RWPE2 (cell line): ENCODE measurements around the gene ME3.

Source experiments
- ATAC-seq: fragments of 200-7000 bp; cut with Tn5 transposase; 3 replicates; pipeline ENCODE4 v1.9.1; 2021; ENCODE audit warnings: low read depth
- DNase-seq: peaks from one replicate; pipeline ENCODE4 v3.0.0-alpha.2; 2020; ENCODE audit warnings: low spot score
- H3K27ac ChIP-seq: fragments of 450-650 bp; 2 replicates; pipeline ENCODE4 v1.5.1; 2017; ENCODE audit warnings: mild to moderate bottlenecking; ENCODE audit not compliant: poor library complexity, severe bottlenecking
- H3K27me3 ChIP-seq: fragments of 250-450 bp; sonication (Bioruptor Pico); 2 replicates; pipeline ENCODE4 v1.5.1; 2021; ENCODE audit warnings: mild to moderate bottlenecking, moderate library complexity; ENCODE audit not compliant: insufficient read depth, poor library complexity, severe bottlenecking
- H3K36me3 ChIP-seq: fragments of 250-450 bp; sonication (Bioruptor Pico); 2 replicates; pipeline ENCODE4 v1.5.1; 2020; ENCODE audit warnings: low read depth, mild to moderate bottlenecking, moderate library complexity
- H3K4me1 ChIP-seq: fragments of 250-450 bp; sonication (Bioruptor Pico); 2 replicates; pipeline ENCODE4 v1.5.1; 2021; ENCODE audit warnings: mild to moderate bottlenecking, moderate library complexity; ENCODE audit not compliant: insufficient read depth, poor library complexity, severe bottlenecking
- H3K4me3 ChIP-seq: fragments of 250-450 bp; sonication (Bioruptor Pico); 2 replicates; pipeline ENCODE4 v1.5.1; 2021; ENCODE audit warnings: mild to moderate bottlenecking, moderate library complexity; ENCODE audit not compliant: severe bottlenecking
- H3K9me3 ChIP-seq: fragments of 250-450 bp; sonication (Bioruptor Pico); 2 replicates; pipeline ENCODE4 v1.5.1; 2021; ENCODE audit warnings: mild to moderate bottlenecking, moderate library complexity; ENCODE audit not compliant: severe bottlenecking
- TF ChIP-seq, protein P1 (sequence below): fragments of 450-650 bp; IDR thresholded peaks from one replicate; pipeline ENCODE4 v1.5.1; 2017; ENCODE audit warnings: mild to moderate bottlenecking, moderate library complexity; ENCODE audit not compliant: poor library complexity, severe bottlenecking

The ME3 gene

DNA sequence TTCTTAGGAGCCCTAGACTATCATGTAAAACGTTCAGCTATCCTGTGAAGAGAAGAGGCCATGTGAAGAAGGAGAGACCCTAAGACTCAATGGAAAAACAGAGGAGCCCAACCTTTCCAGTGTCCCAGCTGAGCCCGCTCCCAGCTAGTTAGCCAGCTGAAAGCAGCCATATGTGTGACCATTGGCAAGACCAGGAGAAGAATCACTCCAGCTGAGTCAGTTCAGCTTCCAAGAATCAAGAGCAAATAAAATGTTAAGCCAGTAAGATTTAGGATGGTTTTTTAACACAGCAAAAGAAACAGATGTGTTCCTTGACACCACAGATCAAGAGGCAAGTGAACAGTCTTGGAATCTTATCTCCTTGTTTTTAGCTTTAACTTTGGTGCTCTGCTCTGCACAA is 189.7 kb downstream of the ME3 start:
- H3K4me1 ChIP-seq, result peaks cover 23% of the 10 kb centered on the region
- no peak for DNase-seq
- ATAC-seq, result no peak
- no peaks in the 10 kb centered on the region for H3K9me3 ChIP-seq
- peak overlapping the region; percentile 92 for H3K27ac ChIP-seq
- H3K36me3 ChIP-seq, result no peaks in the 10 kb centered on the region
- TF ChIP-seq, protein P1, sequence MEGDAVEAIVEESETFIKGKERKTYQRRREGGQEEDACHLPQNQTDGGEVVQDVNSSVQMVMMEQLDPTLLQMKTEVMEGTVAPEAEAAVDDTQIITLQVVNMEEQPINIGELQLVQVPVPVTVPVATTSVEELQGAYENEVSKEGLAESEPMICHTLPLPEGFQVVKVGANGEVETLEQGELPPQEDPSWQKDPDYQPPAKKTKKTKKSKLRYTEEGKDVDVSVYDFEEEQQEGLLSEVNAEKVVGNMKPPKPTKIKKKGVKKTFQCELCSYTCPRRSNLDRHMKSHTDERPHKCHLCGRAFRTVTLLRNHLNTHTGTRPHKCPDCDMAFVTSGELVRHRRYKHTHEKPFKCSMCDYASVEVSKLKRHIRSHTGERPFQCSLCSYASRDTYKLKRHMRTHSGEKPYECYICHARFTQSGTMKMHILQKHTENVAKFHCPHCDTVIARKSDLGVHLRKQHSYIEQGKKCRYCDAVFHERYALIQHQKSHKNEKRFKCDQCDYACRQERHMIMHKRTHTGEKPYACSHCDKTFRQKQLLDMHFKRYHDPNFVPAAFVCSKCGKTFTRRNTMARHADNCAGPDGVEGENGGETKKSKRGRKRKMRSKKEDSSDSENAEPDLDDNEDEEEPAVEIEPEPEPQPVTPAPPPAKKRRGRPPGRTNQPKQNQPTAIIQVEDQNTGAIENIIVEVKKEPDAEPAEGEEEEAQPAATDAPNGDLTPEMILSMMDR, result no peak
- no peak overlapping the region for H3K4me3 ChIP-seq
- H3K27me3 ChIP-seq, result no peaks in the 10 kb centered on the region

DNA sequence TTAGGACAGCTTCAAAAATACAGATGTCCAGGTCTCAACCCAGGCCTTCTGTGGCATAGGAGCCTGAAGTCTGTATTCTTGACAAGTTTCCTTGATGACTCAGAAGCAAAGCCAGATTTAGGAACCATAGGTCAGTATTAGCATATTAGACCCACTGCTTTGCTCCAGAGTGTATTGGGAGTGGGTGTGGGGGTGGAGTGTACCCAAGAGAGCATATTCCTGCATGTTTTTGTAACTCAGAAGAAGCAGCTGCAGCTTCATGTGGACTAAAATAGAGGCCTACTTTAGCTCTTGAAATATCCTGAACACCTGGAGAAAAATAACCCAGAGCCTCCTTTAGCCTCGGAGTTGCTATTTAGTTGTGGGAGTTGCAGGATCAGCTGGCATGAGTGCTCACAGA is 191.0 kb downstream of the ME3 start:
- Histone ChIP-seq H3K4me3 (no peak overlapping the region), H3K27ac (no peak overlapping the region), H3K36me3 (no peaks in the 10 kb centered on the region), H3K4me1 (peaks cover 23% of the 10 kb centered on the region), H3K9me3 (no peaks in the 10 kb centered on the region), H3K27me3 (no peaks in the 10 kb centered on the region)
- DNase-seq (no peak), ATAC-seq (no peak)
- TF ChIP-seq, protein P1, result no peak

DNA sequence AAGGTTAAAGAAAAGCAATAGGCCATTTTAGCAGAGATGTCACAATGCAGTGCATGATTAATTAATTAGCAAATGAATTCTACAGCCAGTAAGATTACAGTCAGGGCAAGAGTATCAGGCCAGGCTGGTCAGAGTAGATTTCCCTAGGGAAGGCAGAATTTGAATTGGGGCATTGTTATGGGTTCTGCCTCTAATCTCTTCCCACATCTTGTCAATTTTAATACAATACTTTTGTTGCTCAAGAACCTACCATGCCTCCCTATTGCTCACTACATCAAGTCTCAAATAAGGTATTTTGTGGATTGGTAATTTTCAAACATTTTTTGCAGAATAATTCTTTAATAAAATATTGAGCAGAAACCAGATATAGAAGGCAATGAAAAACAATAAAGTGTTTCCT is 194.1 kb downstream of the ME3 start:
- Histone ChIP-seq H3K27ac (no peak overlapping the region), H3K4me3 (no peak overlapping the region), H3K9me3 (no peaks in the 10 kb centered on the region), H3K27me3 (no peaks in the 10 kb centered on the region), H3K4me1 (peaks cover 5% of the 10 kb centered on the region), H3K36me3 (no peaks in the 10 kb centered on the region)
- no peak for ATAC-seq
- TF ChIP-seq, protein P1, result no peak
- DNase-seq, result no peak

DNA sequence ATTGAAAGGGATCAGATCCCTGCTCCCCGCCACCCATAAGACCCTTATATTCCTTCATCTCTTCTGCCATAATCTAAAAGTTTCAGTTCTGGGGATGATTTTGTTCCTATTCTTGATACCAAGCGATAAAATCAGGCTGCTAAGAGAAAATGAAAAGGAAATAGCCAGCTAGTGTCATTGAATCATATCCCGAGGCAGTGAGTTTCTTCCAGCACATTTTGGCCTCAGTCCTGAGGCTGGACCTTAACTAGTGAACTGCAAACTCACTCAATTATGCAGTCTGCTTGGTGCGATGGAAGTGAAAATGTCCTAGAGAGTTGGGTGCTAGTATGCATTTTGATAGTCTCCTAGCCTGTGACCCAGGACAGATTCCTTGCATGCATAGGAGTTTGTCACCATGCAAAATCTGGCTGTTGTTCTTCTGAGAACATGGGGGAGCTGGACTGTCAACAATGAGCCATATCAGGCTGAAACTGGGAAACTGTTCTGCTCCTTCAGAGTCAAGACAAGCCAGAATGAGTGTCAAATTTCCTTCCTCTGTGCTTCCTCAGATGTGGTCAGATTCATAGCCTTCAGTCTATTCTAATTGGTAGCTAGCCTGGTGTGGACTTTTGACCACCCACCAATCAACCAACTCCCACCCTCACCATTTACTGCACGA is 194.8 kb downstream of the ME3 start:
- Histone ChIP-seq H3K27me3 (no peaks in the 10 kb centered on the region), H3K4me1 (no peaks in the 10 kb centered on the region), H3K36me3 (no peaks in the 10 kb centered on the region), H3K9me3 (no peaks in the 10 kb centered on the region), H3K27ac (no peak overlapping the region), H3K4me3 (no peak overlapping the region)
- ATAC-seq (no peak), DNase-seq (no peak)
- TF ChIP-seq, protein P1, result no peak

DNA sequence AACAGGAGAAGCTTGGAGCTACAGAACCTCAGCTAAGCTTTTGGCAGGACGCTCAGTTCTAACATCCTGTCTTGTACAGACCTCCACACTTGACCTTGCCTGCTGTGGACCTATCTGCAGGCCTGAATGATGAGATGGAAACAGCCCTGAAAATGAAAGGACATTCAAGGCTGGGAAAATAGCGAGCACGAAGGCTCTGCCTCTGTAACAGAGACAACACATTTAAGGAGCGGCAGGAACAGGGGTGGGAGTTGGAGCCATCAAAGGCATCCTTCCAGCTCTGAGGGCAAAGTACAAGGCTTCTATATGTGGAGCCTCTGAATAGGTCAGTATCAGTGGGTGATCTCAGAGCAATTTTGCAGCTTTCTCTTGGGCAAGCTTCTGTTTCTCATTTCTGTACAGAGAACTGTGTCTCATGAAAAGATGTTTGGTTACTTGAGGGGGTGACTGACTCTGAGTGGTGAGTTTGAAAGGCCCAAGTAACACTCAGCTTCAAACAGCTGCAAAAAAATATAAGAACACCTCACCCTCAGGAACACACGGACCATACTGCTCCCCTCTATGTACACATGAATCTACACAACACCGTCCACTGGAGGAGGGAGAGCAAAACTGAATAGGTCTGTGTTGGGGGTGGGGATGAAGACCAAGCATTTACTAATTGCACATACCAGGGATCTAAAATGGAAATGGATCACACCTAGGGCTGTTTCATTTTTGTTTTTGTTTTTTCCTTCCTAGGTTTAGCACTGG is 196.1 kb downstream of the ME3 start:
- TF ChIP-seq, protein P1, result no peak
- Histone ChIP-seq H3K27ac (no peak overlapping the region), H3K9me3 (no peaks in the 10 kb centered on the region), H3K27me3 (no peaks in the 10 kb centered on the region), H3K4me1 (no peaks in the 10 kb centered on the region), H3K36me3 (no peaks in the 10 kb centered on the region), H3K4me3 (no peak overlapping the region)
- DNase-seq, result no peak
- ATAC-seq, result no peak
